ENCODE data around the gene PIM1.
A peak's percentile ranks its signal among the peaks of the same experiment; 100 is the strongest.
"Not testable (repeated sequence)": the region's sequence is repeated elsewhere in the genome, so short reads cannot be mapped to it uniquely, and the experiment has no call there.

The PIM1 gene

GRCh38 chr6:37169496-37170272, at the start of gene PIM1:
TSS of gene PIM1 (plus strand) at chr6:37170152. CDS start at chr6:37170576, 424 bp downstream.
- peak; percentile 74 for FAIRE-seq

DNA sequence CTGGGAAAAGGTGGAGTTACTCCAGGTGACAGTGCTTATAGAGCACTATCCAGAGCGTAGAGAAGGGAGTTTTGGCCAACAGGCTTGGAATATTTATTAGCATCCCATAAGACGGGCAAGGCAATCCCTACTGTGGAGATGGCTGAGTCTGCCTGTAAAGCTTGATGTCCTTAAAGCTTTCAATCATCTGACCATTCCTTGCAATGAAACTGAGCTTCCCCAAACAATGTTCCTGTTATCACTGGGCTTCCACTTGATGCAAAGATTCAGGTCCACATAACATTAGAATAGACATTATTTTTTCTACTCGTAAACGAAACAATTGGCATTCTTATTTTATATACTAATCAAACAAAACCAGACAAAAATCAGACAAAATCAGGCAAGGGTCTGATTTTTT, 48.4 kb upstream of the PIM1 start:
- DNase-seq (ENCODE audit: insufficient read length, low spot score) (no peak), FAIRE-seq (no peak)

More at GRCh38 chr6:37169496-37170272, at the start of gene PIM1:
- peak; percentile 92 for DNase-seq (ENCODE audit: insufficient read length, low spot score)

GRCh38 chr6:37122861-37123260, 47.1 kb upstream of the PIM1 start:
- DNase-seq (ENCODE audit: insufficient read length, low spot score) (no peak), FAIRE-seq (no peak)

GRCh38 chr6:37123957-37124729, 45.8 kb upstream of the PIM1 start:
- FAIRE-seq (no peak), DNase-seq (ENCODE audit: insufficient read length, low spot score) (no peak)

DNA sequence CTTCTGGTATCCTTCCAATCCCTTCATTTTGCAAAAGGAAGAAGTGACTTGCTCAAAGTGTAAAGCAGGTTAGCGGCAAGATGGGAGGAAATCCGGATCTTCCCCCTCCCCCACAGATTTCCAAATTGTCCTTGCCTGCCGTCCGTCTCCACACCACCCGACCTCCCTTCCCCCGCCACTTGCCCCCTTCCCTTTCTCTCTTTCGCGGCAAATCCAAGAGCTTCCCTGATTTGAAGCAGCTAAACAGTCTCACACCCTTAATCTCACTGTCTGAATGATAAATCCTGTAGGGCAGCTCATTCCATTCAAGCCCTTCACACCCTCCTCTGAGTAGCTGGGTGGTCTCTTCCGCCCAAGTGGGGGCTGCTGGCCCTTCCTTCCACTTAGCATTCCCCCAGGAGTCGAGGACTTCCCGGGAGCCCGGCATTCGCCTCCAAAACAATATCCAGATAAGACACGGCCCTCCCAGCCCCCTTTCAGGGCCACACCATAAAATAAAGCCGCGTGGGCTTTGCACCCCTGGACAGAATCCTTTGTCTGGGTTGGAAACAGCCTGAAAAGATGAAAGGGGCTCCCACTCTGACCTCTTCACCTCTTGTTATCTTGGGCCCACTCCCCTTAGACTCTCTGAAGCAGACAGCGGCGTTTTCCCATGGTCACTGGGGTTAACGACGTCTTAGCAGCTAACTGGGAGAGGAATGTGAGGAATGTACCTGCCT, 44.0 kb upstream of the PIM1 start:
- no peak for FAIRE-seq
- DNase-seq (ENCODE audit: insufficient read length, low spot score): no peak

GRCh38 chr6:37126493-37126958, 43.4 kb upstream of the PIM1 start:
- DNase-seq (ENCODE audit: insufficient read length, low spot score) (no peak), FAIRE-seq (no peak)

GRCh38 chr6:37126961-37127616, 42.9 kb upstream of the PIM1 start:
- FAIRE-seq: no peak
- no peak for DNase-seq (ENCODE audit: insufficient read length, low spot score)

DNA sequence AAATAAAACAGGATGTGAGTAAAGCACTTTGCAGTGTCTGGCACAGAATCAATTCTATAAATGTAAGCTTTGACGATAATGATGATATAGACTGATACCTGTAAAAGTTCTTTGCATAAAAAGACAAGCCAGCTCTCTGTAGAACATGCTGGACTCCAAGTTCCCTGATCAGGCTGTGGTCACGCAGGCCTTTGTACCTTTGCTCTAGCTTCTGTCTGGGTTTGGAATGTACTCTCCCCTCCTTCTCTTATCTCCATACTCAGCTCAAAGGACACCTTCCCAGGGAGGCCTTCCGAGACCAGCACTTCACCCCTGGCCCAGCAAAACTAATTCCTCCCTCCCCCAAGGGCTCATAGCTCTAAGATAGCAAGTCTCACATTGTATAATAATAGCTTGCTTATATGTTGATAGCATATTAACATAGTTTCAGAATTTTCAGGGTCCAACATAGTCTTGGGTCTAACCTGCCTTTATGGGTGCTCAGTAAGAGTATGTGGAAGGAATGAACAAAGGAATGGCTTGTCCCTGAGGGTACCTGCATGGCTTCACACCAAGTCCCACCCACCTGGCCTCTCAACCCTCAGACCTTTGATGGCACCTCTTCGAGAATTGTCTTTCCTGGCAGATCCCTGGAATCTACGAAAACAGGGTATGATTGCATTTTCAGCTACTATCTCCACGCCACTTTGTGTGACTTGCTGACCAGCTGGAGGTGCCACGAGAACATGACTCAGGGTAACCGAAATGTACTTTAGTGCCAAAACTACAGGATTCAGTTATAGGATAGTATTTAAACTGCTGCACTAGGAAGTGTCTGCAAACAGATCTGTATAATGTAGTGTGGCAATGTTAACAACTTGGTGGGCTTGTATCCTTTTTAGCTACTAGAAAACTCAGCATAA, 41.7 kb upstream of the PIM1 start:
- FAIRE-seq: no peak
- no peak for DNase-seq (ENCODE audit: insufficient read length, low spot score)

GRCh38 chr6:37128863-37129443, 41.0 kb upstream of the PIM1 start:
- not testable (repeated sequence) for FAIRE-seq; DNase-seq (ENCODE audit: insufficient read length, low spot score)

- DNase-seq (ENCODE audit: insufficient read length, low spot score) (no peak), FAIRE-seq (no peak)
Observed at GRCh38 chr6:37129566-37129965, 40.4 kb upstream of the PIM1 start.

GRCh38 chr6:37130704-37131103, 39.2 kb upstream of the PIM1 start:
- DNase-seq (ENCODE audit: insufficient read length, low spot score) (no peak), FAIRE-seq (no peak)

GRCh38 chr6:37131104-37131959, 38.6 kb upstream of the PIM1 start:
- no peak for DNase-seq (ENCODE audit: insufficient read length, low spot score)
- FAIRE-seq: no peak

DNA sequence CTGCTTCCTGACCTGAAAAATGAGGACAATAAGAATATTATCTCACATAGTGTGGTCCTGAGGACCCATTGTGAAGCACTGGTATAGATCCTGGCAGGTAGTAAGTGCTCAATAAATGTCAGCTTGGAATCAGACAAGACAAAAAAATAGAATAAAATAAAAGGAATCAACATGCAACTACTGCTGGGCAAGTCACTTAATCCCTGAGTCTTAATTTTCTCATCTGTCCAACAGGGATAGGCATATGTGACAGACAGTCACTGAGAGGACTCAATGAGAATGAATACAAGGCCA, 38.0 kb upstream of the PIM1 start:
- DNase-seq (ENCODE audit: insufficient read length, low spot score) (no peak), FAIRE-seq (no peak)

DNA sequence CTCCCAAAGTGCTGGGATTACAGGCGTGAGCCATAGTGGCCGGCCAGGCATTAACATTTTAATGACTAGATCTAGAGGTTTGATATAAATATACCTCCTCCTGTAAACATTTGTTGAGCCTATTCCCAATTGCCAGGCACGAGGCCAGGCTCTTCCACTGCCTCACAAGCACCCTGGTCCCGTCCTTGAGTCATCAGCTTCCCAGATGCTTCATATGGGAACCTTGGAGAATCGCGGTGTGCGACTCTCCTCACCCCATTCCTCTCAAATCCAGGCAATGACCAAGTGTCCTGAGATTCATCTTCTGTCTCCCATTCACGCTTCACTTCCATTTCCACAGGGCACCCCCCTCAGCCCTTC, 35.9 kb upstream of the PIM1 start:
- FAIRE-seq: no peak
- DNase-seq (ENCODE audit: insufficient read length, low spot score): no peak

DNA sequence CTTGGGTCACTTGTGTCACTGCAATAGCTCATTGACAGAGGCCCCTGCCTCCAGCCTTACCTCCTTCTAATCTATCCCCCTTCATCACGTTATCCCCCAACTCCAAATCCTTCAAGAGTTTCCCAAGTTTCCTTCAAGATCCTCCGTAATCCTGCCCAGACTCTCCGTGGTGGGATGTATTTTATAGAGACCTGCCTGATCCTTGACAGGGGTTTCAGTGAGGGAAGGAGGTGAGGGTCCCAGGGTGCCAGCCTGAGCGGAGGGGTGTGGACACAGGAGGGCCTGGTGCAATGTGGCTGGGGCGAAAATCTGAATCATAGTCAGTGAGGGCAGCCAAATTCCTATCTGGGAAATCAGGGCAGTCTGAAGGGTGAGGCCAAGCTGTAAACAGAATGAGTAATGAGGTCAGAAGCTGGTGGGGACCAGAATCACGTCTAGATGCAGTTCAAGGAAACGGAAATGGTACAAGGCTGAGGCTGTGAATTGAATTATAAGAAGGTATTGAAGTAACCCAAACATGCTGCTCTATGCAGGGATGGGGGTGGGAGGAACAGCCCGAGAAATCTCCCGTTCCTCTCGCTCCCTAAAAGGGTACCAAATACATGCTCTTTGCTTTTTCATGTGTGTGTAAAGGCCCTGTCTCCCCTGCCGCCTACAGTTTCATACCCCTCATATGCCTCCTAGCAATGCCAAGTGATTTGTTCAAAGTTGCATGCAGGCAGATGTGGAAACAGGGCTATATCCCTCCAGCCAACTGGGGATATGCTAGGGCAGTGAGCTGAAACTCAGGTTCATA, 35.4 kb upstream of the PIM1 start:
- no peak for FAIRE-seq
- no peak for DNase-seq (ENCODE audit: insufficient read length, low spot score)

DNA sequence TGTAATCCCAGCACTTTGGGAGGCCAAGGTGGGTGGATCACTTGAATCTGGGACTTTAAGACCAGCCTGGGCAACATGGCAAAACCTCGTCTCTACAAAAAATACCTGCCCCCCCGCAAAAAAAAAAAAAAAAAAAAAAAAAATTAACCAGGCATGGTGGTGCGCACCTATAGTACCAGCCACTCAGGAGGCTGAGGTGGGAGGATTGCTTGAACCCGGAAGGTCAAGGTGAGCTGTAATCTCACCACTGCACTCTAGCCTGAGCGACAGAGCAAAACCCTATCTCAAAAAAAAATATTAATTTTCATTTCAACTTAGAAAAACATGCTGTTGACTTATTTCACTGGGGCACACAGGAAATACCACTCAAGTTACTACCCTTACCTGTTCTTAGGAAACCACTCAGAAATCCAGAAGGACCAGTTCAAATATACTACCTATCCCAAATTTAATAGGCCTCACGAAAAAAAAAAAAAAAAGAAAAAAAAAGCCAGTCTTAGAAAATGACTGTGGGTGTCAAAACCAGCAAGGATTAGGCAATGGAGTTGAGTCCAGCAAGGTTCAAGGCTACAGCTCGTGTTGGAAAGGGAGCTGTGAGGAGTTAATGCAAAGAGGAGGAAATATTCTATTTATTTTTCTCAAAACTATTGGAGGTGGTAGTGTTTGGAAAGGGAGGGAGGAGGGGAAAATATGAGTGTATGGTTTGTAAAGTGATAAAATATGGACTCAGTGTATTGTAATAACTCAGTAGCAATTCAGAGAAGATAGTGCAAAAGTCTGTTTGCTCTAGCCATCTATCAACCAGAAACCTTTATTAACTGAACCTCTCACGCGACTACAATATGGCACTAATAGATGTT, 33.9 kb upstream of the PIM1 start:
- DNase-seq (ENCODE audit: insufficient read length, low spot score) (no peak), FAIRE-seq (no peak)

DNA sequence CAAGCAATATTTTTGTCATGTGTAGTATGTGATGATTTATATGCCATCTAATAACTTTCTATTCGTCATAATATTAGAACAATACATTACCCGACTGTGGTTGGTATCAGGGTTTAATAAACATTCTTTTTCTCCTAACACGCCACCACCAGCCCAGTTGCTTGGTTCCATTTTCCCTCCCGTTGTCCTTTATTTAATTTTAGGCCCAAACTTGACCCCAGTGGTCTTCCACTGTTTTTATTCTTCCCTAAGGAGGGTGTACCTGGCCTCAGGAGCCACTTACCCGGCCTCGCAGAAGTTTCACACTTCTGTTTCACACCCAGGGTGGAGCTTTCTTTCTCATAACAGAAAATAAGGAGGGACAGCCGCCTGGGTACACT, 33.1 kb upstream of the PIM1 start:
- FAIRE-seq (no peak), DNase-seq (ENCODE audit: insufficient read length, low spot score) (no peak)
